ENCODE measurements around the gene ACOX3.

Gene ACOX3

DNA sequence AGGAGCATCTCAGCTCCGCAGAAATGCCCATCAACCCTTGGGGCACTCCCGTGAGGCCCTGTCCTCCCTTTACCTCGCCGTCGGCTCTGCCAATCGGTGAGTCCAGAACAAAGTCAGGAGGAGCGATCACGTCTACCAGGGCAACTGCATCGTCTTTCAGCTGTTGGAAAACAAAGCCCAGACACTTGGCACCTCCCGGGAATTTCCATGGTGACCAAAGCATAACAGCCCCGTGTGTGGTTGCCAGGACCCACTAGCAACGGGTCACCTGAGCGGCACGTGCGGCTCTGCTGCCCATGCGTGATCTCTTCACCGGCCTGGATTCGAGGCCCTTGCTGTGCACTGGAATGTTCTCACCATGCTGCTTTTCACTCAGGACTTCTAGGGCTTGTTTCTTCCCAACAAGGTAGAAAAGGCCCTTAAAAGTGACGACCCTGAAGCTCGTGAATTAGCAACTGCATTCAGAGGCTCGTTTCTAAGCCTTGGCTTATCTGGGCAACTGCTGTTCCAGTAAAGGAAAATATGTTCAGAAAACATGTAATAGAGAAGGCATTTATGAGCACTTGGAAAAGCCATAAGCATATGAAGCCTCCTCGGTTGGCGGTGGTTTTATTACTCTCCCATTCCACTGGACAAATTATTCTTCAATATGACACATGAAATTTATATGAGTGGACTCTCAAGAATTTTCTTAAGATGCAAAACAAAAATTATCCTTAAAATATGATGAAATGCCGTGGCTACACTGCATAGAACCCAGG, 69.5 kb downstream of the ACOX3 start:
- no peak for DNase-seq

DNA sequence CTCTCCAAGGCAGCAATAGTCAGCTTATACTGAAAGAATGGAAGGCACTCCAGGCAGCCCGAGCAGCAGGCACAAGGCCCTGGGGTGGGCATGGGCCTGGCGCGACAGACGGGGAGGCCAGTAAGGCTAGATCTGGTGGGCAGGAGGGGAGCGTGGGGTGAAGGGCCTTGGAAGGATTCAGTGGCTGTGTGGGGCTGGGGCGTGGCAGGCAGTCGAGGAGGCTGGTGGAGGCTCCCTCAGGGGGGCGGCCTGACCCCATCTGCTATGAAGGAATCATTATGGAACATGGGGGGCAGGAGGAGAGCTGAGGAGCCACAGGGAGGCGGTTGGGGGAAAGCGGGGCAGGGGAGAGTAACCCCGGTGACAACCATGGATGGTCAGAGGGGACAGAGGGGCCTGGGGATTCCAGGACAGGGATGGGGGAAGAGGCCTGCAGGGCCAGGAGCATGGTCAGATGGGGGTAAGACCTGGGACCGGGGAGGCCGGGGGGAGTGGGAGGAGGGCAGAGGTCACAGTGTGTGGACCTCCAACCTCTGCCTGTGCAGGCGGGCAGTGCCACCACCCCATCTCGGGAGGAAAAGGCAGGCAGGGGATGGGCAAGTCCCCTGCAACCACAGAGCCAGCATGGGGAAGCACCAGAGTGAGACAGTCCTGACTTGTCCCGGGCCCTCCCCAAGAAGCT, 70.3 kb downstream of the ACOX3 start:
- no peak for DNase-seq

- no peak for DNase-seq
These were observed 71.0 kb downstream of the ACOX3 start for GRCh38 chr4:8369426-8370105.

- no peak for DNase-seq
These were observed 71.5 kb downstream of the ACOX3 start for GRCh38 chr4:8368998-8369397.

- DNase-seq: no peak
These were observed 72.5 kb downstream of the ACOX3 start for GRCh38 chr4:8368061-8368481.

- no peak for DNase-seq
These were observed 73.9 kb downstream of the ACOX3 start for GRCh38 chr4:8366601-8367000.

- no peak for DNase-seq
These were observed 74.6 kb downstream of the ACOX3 start for GRCh38 chr4:8365951-8366350.

DNA sequence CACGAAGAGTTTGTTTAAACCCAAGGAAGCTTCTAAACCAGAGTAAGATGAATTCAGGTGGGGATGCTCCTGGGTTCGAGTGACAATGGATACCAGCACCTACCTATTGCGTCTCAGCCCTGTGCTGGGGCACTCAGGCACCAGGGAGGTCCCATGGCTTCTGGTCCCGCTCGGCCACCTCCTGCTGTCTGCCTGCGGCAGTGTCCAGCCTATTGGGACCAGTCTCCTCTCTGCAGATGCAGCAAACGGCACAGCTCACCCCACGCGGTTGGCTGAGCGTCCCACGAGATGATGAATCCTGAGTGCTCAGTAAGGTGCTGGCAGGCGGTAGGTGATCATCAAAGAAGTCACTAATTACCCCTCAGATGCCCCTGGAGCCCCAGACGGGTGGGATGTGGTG, 75.2 kb downstream of the ACOX3 start:
- no peak for DNase-seq

- DNase-seq: no peak
These were observed 75.6 kb downstream of the ACOX3 start for GRCh38 chr4:8364848-8365350.

GRCh38 chr4:8364141-8364540, 76.4 kb downstream of the ACOX3 start:
- DNase-seq: no peak

DNA sequence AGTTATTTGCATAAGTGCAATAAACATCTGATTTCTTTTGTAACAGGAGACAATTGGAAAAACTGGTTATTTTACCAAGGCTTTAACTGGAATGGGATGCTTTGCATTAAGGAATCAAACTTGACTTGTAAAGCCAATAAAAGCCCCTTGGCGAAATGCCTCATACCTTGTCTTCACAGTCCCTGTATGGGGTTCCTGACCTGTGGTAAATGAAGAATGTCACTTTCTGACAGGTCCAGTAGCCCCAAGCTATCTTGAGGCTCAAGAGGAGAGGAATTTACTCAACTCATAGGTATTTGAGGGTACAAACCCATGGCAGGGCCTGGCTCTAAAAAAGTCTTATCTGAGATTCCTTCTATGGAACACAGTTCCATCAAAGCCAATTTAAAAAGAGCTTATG, 78.0 kb downstream of the ACOX3 start:
- DNase-seq: no peak

DNA sequence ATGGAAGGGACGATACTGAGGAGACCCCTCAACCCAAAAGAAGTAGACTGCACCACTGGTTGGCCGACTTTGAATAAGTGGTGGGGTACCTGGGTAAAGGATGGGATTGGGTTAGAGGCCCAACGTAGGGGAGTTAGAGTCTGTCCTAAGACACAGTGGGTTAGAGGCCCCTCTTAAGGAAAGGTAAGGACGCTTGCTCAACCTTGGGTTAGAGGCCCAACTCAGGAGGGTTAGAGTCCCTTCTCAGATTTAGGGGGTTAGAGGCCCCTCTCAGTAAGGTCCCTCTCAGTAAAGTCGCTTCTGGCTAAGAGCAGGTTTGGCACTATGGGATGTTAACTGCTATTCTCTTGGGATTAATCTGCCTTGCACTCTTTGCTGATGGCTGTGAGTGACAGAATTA, 81.3 kb downstream of the ACOX3 start:
- DNase-seq: no peak

- no peak for DNase-seq
These were observed 83.7 kb downstream of the ACOX3 start for GRCh38 chr4:8356856-8357255.

GRCh38 chr4:8355864-8356565, 84.5 kb downstream of the ACOX3 start:
- DNase-seq: no peak

- DNase-seq: no peak
These were observed 85.2 kb downstream of the ACOX3 start for GRCh38 chr4:8355306-8355705.

- no peak for DNase-seq
These were observed 86.5 kb downstream of the ACOX3 start for GRCh38 chr4:8353912-8354453.

GRCh38 chr4:8353158-8353669, 87.3 kb downstream of the ACOX3 start:
- no peak for DNase-seq

GRCh38 chr4:8352368-8353157, 88.0 kb downstream of the ACOX3 start:
- no peak for DNase-seq

DNA sequence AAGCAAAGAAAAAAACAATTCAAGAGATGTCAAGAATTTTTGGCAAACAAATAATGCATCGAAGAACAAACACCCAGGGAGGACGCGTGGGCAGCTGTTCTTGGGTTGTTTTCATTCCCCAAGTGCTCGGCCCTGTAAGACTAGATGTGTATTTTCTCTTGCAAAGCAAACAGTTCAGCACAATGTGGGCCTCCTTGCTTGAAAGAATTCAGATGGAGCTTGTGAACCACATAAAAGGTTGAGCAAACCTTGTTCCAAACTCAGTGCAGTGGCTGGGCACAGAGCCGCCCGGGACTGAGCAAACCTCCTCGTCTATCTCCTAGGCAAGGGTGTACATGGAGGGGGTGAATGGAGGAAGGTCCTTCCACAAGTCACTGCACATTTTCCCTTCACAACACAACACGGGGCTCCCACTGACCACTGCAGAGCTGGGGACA, 88.6 kb downstream of the ACOX3 start:
- no peak for DNase-seq

- DNase-seq: no peak
These were observed 89.6 kb downstream of the ACOX3 start for GRCh38 chr4:8350841-8351461.

DNA sequence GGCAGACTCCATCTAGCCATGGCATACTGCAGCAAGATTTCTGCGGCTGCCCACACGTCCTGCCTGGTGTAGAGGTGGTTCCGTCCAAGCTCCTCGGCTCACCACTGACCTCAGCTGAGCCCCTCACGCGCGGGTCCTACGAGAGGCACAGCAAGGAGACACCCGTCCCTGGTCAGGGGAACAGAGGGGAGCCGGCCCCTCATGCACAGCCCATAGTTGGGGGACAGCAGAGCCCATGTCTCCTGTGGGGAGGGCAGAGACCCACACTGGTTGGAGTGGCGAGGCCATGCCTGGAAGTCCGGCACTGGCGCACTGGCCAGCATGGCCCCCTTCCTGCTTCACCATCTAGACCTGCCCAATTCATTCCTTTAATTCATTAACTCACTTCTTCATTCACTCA, 90.2 kb downstream of the ACOX3 start:
- DNase-seq: no peak
